HG02642 (cell line): ENCODE data around the gene BLNK.
A peak's percentile ranks its signal among the peaks of the same experiment; 100 is the strongest.

Experiments used
- ATAC-seq: cut with Tn5 transposase; IDR thresholded peaks from one replicate; pipeline ENCODE4 v1.9.1; 2021; ENCODE audit warnings: mild to moderate bottlenecking; ENCODE audit not compliant: unreplicated experiment, poor library complexity

Gene BLNK

DNA sequence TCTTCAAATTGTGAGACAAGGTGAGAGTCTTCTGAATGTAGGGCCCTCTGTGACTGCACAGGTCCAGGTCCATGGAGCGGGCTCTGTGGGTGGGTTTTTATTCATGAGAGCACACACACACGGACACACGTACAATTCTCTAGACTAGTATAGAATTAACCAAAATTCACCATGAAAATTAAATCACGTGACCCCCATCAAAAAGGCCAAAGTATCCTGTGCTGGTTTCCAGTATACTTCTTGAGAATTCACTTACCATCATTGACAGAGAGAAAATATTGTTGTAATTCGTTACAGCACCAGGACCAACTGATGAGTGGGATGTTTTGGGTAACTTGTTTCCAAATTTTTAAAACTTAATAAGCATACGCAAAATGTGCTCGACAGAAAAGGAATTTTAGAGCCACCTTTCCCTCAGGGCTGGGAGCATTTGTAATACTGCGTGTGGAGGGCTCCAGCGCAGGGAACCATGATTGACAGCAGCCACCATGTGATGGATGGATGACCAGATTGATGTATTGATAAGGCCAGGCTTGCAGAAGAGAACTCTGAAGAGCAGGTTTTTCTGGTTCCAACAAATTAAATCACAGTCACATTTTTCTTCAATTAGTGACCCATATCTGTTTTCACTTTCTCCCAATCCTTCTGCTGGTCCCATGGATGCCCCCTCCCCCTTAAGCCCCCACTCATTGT lies 18.0 kb upstream of the BLNK start:
- ATAC-seq: no peak

DNA sequence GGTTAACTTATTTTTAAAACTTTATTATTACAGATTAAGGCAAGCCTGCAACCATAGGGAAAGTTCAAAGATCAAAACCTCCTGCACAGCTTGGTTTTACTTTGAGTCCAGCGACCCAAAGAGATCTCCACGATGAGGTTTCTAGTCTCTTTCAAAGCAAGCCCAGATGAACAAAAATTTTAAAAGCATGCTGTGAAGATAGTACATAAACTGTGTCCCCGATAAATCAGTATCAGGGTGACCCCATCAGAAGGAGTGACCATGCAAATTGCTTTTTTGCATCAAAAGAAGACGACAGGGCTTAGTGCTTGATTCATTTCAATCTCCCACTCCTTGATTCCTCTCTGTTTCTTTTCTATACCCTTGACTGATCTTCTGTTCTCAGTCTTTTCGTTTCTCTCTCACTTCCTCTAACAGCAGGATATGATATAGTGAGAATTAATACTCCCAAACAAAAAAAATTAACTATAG lies 16.8 kb upstream of the BLNK start:
- peak; percentile 47 for ATAC-seq

DNA sequence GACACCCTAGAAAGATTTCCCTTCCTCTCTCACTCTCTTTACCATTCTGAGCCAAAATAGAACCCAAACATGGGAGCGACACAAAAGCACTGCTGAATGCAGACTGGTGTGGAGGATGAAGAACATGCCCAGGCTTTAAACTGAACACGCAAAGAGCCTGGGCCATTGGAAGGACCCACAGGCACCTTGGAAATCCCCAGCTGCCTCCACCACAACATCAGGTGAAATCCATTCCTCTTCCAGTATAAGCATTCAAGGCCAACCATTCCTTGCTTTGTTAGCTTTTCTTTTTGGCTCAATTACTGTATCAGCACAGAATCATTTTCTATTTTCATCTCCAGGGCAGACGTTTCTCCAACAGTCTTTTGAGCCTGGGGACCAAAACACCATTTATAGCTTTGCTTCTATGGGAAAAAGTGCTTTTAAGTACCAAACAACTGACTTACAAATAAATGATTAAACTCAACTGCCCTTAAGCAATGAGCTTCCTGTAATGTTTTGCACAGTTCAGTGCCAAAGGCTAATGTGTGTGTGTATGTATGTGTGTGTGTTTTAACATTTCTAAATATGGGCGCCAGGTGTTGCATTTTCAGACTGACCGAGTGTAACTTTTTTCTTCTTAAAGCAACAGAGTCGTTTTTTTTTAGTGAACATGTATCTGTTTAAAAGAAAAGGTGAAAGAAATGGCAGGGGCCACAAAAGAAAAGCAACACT lies 16.2 kb upstream of the BLNK start:
- ATAC-seq: peak; percentile 71

DNA sequence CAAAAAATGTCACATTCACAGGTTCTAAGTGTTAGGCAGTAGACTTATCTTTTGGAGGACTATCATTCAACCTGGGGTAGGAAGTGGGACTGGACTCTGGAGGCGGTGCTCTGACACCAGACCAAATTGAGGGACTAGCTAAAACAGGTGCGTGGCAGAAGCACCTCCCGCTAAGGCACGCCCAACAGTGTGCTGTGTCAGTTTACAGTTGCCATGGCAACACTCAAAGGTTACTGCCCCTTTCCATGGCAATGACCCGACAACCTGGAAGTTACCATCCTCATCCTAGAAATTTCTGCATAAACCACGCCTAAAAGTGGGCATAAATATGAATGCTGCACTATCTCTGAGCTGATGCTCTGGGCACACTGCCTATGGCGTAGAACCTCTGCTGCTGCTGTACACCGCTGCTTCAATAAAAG lies 14.0 kb upstream of the BLNK start:
- no peak for ATAC-seq

DNA sequence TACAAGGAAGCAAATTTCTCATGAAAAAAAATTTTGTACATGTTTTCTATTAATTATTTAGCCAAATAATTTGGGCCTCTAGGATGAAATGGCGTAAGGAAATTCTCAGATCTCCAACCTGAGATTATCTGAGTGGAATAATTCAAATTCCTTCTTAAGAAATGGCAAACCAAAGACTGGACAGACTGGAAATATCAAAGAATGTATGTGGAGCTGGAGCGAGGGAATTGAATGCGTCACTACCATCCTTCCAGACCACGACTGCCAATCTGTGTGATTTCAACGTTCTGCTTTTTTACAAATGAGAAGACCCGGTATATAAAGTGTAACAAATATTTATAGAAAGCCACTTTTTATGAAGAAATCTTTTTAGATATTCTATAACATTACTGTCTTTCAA lies 12.4 kb upstream of the BLNK start:
- ATAC-seq: no peak

DNA sequence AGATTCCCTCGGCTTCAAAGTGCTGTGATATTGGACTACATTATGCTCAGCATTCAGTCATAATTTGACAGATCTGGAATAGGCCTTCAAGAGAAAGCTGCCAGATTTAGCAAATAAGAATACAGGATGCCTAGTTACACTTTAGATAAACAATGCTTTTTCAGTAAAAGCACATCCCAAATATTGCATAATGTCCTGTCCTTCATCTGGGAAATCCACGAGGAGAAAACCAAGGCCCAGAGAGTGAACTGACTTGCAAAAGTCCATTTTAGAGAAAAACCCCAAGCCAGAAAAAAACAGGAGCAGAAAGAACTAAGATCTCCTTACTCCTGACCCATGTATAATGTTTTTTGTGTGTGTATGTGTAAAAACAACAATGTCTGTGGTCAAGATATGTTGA lies 12.0 kb upstream of the BLNK start:
- no peak for ATAC-seq

DNA sequence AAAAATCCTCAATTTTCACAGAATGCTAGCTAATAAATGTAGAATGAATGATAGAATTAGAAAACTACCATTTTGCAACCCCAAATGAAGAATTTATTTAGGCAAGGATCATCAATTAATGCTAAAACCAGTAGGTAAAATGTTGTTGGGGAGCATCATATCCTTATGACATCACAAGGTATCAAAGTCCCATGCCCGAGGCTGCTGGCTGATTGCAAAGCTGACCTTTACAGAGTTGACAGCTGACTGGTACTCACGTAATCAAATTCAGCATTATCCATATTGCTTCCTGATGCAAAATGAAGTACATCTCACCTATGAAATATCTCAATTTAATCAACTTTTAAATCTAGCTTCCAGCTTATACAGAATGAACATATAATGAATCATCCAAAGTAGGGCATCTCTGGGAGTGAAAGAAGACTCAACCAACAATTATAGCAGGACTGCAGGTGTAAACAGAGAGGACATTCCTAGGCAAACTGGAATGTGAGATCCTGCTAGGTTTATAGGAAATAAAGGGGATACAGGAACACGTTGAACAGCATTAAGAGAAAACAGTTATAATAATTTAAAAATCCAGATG lies 10.2 kb upstream of the BLNK start:
- ATAC-seq: no peak

DNA sequence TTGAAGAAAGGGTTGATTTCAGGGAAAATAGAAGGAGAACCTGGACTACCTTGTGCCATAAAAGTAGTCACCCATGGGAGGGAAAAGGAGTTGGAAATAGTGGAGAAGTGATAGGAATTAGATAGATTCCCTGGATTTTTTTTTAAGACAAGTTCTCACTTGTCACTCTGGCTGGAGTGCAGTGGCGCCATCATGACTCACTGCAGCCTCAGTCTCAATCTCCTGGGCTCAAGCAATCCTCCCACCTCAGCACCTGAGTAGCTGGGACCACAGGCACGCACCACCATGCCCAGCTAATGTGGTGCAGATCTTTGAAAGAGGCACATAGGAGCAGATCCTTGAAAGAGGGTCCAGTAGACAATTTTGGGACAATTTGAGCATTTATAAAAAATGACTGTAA lies 9.5 kb upstream of the BLNK start:
- ATAC-seq: no peak

DNA sequence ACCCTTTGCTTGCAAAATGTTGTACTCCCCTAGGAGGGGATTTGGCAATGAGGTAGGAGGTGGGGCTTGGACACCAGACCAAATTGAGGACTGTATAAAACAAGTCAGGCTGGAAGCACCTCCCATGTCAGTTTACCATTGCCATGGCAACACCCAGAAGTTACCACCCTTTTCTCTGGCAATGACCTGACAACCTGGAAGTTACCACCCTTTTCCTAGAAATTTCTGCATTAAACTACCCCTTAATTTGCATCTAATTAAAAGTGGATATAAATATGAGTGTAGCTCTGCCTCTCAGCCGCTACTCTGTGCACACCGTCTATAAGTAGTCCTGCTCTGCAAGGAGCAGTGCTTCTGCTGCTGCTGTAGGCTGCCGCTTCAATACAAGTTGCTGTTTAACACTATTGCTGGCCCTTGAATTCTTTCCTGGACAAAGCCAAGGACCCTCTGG lies 7.8 kb upstream of the BLNK start:
- no peak for ATAC-seq

DNA sequence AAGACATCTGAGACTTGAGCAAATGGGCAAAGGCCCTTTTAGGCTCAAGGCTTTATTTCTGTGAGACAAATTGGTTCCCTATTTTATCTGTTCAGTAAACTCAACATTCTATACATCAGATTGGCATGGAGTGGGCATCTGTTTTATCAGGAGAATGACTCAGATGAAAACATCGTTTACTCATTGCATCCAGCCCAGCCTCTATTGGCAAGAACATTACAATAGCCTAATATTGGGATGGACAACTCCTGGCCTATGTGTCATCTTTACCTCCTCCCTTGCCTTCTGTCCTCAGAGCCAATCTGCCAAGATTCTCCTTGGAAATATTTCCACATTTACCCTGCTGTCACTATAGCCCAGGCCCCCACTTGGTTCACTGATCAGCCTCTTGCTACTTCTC lies 5.5 kb upstream of the BLNK start:
- no peak for ATAC-seq

DNA sequence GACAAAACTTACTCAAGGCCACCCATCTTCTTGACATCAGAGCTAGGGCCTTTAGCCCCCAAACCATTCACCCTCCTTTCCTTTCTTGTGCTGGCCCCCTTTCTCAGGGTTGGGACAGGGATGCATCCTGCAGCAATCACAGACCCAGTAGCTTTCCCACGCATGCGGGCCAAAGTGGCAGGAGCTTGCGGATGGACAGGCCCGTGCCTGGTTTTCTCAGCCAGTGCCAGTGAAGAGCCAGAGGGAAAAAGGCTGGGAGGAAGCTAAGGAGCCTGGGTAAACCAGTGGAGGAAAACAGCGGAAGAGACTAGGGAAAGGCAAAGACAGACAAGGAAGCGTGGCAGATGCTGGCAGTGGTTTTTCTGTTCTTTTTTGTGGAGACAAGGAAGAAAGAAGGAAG lies 5.1 kb upstream of the BLNK start:
- no peak for ATAC-seq

DNA sequence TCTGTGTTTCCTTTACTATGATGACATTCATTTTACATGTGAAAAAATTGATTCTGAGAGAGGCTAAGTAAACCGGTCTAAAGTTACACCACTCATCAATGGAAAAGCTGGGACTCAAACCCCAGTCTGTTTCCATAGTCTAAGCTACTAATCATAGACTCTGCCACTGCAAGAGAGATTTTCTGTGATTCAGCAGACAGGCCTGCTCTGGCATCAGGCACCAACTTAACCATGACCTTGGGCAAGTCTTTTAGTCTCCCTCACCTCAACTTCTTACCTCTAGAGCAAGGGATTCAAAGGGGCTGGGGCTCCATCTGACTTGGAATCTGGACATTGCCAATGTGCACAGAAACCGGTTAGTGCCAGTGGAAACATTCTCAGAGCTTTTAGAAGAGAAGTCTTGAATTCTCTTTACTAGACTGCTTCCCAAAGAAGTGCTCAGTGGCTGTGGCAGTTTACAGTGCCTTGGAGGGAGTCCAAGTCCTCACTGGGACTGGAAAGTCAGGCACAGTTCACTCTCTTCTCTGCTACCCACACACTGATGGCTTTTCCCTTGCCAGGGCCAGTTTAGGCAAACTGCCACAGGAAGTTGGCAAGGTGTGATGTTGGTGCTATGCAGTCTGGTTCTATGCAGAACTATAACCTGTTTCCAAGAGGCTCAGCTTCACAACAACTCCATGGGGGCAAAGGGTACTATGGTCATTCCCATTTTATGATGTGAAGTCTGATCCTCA lies 4.5 kb upstream of the BLNK start:
- ATAC-seq: no peak

DNA sequence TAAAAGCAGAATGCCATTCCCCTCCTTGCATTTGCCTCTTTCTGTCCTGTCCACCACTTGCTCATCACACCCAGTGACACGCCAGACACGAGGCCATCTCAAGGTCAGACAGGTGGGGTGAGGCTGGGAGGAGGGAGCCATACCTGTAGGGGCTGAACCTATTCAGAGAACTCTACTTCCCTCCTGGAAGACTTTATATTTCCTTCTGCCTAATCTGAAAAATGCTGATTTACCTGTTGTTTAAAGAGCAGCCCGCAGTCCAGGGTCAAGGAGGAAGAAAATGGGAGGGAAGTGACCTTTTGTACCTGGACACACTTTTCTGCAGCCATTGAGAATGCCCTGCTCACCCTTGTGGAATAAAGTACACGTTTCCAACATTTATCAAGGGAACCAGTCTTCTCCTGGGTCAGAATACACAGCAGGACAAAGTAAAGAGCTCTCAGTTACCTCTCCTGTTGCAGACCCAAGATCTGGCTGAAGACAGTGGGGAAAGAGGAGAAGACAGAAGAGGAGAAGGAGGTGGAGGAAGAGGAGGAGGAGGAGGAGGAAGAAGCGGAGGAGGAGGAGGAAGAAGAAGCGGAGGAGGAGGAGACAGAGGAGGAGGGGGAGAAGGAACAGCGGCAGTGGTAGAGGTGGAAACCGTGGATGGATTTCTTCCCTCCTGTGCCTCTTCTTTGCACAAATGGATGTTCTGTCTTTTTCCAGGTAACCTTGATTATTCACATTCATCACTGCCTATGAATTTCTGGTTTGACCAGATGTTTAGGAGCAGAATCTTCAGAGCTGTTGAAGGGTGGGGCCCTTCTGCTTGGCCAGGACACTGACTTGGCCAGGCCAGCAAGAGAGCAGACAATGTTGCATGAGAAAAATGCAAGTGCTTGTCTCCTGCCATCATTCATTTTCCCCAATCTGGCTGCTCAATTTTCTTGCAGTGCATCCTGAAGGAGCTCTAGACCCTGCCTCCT lies 1.2 kb upstream of the BLNK start:
- no peak for ATAC-seq

DNA sequence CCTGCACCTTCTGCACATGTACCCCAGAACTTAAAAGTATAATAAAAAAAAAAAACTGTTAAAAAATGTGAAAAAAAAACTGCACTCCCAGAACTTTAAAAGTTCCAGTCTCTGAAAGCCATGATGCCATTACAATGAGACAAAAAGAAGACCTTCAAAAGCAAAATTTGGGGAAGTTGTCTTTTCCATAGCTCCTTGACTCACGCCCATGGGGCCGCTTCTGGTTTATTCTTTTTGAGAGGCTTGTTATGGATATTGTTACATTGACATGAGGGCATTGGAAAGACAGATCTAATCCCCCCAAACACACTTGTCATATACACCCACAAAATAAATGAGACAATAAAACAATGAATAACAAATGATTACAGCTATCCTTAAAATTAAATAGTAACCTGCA lies 798 bp downstream of the BLNK start:
- ATAC-seq: no peak

DNA sequence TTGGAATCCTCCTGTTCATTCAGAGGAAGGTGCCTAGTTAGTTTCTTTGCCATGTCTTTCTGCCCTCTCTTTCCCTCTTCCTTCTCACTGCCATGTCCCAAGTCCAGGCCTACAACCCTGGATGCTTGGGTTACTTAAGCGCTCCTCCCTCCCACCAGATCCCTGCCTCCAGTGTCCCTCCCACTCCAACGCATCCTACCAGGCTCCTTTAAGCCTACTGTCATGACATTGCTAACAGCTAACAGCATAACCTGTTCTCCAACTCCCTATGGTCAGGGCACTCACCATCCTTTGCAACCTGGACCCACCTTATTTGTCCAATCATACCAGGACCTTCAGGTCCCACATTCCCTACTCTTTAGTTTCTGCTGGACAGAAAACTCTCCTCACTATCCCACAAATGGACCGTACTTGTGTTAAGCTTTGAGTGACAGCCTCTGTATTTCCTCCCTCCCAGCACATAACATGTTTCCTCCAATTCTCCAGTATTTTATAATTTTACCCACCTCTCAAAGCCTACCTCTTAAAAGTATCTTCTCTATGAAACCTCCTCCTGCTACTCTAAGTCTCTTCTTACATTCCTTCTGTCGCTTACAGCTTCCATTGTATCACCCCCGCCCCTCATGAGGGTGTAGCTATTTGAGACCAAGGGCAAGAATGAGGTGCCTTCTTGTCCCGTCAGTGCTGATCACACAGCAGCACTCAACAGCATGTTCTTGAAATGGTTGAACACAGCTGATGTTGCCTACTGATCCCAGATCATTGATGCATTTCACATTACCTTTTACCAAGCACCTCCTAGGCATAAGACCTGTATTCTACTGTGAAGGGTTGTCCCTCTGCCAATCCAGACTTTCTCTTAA lies 1.7 kb downstream of the BLNK start:
- ATAC-seq: no peak

DNA sequence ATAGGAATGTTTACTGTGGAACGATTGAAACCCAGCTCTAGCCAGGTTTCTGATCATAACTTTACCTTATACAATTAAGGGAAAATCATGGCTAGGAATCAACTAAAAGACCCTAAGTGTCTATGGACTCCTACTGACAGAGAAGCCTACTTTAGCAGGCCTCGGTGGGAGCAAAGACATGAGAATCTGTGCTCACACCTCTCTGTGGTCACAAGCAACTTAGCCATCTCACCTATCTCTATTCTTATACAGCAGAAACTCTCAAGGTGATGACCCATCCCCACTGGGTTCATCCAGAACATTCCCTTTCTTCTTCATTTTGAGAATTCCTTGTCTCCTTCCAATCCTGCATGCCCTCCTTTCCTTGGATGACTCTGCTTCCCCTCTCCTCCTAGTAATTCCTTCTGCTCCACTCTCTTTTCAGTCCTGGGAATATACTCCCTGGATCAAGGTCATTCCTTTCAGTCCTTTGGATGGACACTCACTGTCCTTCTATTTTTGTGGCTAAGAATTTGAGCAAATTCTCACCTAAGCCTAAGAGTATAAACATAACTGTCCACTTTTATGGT lies 2.9 kb downstream of the BLNK start:
- no peak for ATAC-seq

DNA sequence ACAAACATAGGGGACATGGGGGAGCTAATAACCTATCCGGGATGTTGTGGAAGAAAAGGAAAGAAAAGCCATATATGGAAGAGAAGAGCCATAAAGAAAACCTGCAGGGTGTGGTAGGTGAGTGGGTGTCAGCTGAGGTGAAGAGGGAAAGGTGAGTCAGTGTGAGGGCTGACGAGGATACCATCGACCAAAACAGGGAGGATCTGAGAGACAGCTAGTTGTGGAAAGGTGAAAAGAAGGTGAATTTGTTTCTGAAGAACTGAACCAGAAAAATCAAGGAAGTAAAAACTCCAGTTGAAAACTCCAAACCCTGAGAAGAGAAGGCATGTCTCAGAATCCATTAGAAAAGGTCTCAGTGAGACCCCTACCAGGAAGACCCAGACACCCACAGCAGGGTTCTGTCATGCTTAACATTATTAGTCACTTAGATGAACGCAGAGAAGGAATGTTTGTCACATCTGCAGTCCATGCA lies 4.1 kb downstream of the BLNK start:
- ATAC-seq: no peak

DNA sequence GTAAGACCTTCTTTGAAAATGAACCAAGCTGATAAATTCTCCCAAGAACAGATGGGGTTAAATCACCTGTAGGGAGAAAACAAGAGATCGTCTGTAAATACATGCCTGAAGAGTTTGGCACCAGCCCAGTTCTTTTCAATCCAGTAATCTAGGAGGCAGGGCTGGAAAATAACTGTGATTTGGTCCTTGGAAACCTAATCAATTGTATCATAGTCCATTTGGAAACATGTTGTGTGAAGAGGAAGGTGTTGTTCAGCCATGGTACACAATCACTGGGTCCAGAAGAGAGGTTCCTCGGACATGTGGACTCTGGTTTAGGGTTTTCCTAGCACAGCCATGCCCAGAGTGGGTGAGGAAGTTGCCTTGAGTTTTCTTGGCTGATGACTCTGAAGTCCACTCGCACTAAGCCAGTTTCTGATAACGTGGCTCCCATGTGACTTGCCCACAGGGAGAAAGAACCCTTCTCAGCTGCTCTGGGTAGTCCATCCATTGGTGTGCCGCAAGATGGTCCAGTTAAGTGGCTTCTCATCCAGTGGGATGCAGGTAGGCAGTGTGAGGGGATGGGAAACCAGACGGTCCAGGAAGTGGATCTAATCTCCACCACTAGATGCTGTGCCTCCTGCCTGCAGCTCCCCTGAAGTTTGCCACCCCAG lies 5.1 kb downstream of the BLNK start:
- ATAC-seq: no peak
